ENCODE results near the gene NDUFS6.

The NDUFS6 gene

GRCh38 chr5:1801222-1801966 lies at the start of gene NDUFS6 (continued):
- TF ChIP-seq, protein P1, sequence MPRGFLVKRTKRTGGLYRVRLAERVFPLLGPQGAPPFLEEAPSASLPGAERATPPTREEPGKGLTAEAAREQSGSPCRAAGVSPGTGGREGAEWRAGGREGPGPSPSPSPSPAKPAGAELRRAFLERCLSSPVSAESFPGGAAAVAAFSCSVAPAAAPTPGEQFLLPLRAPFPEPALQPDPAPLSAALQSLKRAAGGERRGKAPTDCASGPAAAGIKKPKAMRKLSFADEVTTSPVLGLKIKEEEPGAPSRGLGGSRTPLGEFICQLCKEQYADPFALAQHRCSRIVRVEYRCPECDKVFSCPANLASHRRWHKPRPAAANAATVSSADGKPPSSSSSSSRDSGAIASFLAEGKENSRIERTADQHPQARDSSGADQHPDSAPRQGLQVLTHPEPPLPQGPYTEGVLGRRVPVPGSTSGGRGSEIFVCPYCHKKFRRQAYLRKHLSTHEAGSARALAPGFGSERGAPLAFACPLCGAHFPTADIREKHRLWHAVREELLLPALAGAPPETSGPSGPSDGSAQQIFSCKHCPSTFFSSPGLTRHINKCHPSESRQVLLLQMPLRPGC (tag by site-specific recombination; IDR thresholded peaks at IDR 0.05), result peak; percentile 63
- TF ChIP-seq ZNF501 (tag by site-specific recombination; IDR thresholded peaks at IDR 0.05) (no peak), ZNF830 (tag by site-specific recombination; IDR thresholded peaks at IDR 0.05; ENCODE audit: low read depth) (no peak), ZNF132 (tag by site-specific recombination; IDR thresholded peaks at IDR 0.05; ENCODE audit: borderline replicate concordance) (no peak), SP3 (tag by site-specific recombination; IDR thresholded peaks at IDR 0.05) (no peak; the same call in 1 of the 2 replicates), ZNF341 (tag by site-specific recombination; IDR thresholded peaks at IDR 0.05; ENCODE audit: low read depth) (no peak), MZF1 (tag by site-specific recombination; IDR thresholded peaks at IDR 0.05; ENCODE audit: borderline replicate concordance) (no peak; the same call in 1 of the 2 replicates), KLF1 (tag by site-specific recombination; IDR thresholded peaks at IDR 0.05) (no peak; the same call in 1 of the 2 replicates), ZNF785 (tag by site-specific recombination; IDR thresholded peaks at IDR 0.05) (no peak), ZNF248 (tag by site-specific recombination; IDR thresholded peaks at IDR 0.05) (no peak), HIC1 (tag by site-specific recombination; IDR thresholded peaks at IDR 0.05) (no peak), ZNF76 (tag by site-specific recombination; IDR thresholded peaks at IDR 0.05; ENCODE audit: borderline replicate concordance, low read depth) (peak; percentile 77; the same call in 1 of the 2 replicates), ZNF555 (tag by site-specific recombination; conservative IDR thresholded peaks at IDR 0.05) (no peak), ZSCAN16 (tag by site-specific recombination; IDR thresholded peaks at IDR 0.05) (no peak; the same call in 1 of the 2 replicates), GLIS2 (tag by site-specific recombination; IDR thresholded peaks at IDR 0.05) (no peak), ZNF544 (tag by site-specific recombination; IDR thresholded peaks at IDR 0.05) (no peak), ZNF514 (tag by site-specific recombination; IDR thresholded peaks at IDR 0.05) (no peak), HOXC10 (CRISPR knock-in tag; IDR thresholded peaks at IDR 0.05) (0 out of 2 replicates have a peak, but pooled peaks have one; percentile 86), ZNF621 (tag by site-specific recombination; IDR thresholded peaks at IDR 0.05) (no peak), IKZF3 (tag by site-specific recombination; IDR thresholded peaks at IDR 0.05) (no peak), ZNF664 (tag by site-specific recombination; IDR thresholded peaks at IDR 0.05) (no peak), ZNF138 (tag by site-specific recombination; IDR thresholded peaks at IDR 0.05; ENCODE audit: borderline replicate concordance) (no peak), ZNF837 (tag by site-specific recombination; IDR thresholded peaks at IDR 0.05) (no peak), ZNF274 (IDR thresholded peaks at IDR 0.05; ENCODE audit: low read length) (no peak), ZNF274 (tag by site-specific recombination; IDR thresholded peaks at IDR 0.05; ENCODE audit: borderline replicate concordance) (no peak), ZNF302 (tag by site-specific recombination; IDR thresholded peaks at IDR 0.05; ENCODE audit: low read depth) (no peak), ZBTB17 (tag by site-specific recombination; IDR thresholded peaks at IDR 0.05) (no peak), ZNF184 (tag by site-specific recombination; IDR thresholded peaks at IDR 0.05) (no peak; the same call in 1 of the 2 replicates), ZNF24 (tag by site-specific recombination; IDR thresholded peaks at IDR 0.05) (no peak), KLF9 (tag by site-specific recombination; IDR thresholded peaks at IDR 0.05; ENCODE audit: low read depth) (no peak; the same call in 1 of the 2 replicates)
- TF ChIP-seq, protein P2, sequence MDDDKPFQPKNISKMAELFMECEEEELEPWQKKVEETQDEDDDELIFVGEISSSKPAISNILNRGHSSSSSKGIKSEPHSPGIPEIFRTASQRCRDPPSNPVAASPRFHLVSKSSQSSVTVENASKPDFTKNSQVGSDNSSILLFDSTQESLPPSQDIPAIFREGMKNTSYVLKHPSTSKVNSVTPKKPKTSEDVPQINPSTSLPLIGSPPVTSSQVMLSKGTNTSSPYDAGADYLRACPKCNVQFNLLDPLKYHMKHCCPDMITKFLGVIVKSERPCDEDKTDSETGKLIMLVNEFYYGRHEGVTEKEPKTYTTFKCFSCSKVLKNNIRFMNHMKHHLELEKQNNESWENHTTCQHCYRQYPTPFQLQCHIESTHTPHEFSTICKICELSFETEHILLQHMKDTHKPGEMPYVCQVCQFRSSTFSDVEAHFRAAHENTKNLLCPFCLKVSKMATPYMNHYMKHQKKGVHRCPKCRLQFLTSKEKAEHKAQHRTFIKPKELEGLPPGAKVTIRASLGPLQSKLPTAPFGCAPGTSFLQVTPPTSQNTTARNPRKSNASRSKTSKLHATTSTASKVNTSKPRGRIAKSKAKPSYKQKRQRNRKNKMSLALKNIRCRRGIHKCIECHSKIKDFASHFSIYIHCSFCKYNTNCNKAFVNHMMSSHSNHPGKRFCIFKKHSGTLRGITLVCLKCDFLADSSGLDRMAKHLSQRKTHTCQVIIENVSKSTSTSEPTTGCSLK (tag by site-specific recombination; IDR thresholded peaks at IDR 0.05), result no peak
- TF ChIP-seq, protein P3, sequence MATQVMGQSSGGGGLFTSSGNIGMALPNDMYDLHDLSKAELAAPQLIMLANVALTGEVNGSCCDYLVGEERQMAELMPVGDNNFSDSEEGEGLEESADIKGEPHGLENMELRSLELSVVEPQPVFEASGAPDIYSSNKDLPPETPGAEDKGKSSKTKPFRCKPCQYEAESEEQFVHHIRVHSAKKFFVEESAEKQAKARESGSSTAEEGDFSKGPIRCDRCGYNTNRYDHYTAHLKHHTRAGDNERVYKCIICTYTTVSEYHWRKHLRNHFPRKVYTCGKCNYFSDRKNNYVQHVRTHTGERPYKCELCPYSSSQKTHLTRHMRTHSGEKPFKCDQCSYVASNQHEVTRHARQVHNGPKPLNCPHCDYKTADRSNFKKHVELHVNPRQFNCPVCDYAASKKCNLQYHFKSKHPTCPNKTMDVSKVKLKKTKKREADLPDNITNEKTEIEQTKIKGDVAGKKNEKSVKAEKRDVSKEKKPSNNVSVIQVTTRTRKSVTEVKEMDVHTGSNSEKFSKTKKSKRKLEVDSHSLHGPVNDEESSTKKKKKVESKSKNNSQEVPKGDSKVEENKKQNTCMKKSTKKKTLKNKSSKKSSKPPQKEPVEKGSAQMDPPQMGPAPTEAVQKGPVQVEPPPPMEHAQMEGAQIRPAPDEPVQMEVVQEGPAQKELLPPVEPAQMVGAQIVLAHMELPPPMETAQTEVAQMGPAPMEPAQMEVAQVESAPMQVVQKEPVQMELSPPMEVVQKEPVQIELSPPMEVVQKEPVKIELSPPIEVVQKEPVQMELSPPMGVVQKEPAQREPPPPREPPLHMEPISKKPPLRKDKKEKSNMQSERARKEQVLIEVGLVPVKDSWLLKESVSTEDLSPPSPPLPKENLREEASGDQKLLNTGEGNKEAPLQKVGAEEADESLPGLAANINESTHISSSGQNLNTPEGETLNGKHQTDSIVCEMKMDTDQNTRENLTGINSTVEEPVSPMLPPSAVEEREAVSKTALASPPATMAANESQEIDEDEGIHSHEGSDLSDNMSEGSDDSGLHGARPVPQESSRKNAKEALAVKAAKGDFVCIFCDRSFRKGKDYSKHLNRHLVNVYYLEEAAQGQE (tag by site-specific recombination; IDR thresholded peaks at IDR 0.05), result no peak; the same call in 1 of the 2 replicates
